ENCODE data around the gene ECSIT.

GRCh38 chr19:11551603-11552235, 22.8 kb upstream of the ECSIT start:
- TF ChIP-seq ZNF8 (CRISPR knock-in tag; IDR thresholded peaks at IDR 0.05) (no peak), ARNTL (CRISPR knock-in tag; IDR thresholded peaks at IDR 0.05; ENCODE audit: borderline replicate concordance, low read depth) (no peak), BACH2 (CRISPR knock-in tag; IDR thresholded peaks at IDR 0.05; ENCODE audit: borderline replicate concordance) (no peak), ZFP3 (CRISPR knock-in tag; IDR thresholded peaks at IDR 0.05) (no peak), CREB5 (CRISPR knock-in tag; IDR thresholded peaks at IDR 0.05; ENCODE audit: low read depth) (no peak), ISL1 (CRISPR knock-in tag; IDR thresholded peaks at IDR 0.05) (no peak), RARB (CRISPR knock-in tag; IDR thresholded peaks at IDR 0.05) (no peak), ZNF565 (CRISPR knock-in tag; conservative IDR thresholded peaks at IDR 0.05; ENCODE audit: low read depth) (no peak)

Data from SK-N-SH treated with all-trans-retinoic acid at 6 μM for 48 hours (cell line).